ENCODE measurements around the gene SLC2A6.
A peak's percentile ranks its signal among the peaks of the same experiment; 100 is the strongest.

Gene SLC2A6, protein sequence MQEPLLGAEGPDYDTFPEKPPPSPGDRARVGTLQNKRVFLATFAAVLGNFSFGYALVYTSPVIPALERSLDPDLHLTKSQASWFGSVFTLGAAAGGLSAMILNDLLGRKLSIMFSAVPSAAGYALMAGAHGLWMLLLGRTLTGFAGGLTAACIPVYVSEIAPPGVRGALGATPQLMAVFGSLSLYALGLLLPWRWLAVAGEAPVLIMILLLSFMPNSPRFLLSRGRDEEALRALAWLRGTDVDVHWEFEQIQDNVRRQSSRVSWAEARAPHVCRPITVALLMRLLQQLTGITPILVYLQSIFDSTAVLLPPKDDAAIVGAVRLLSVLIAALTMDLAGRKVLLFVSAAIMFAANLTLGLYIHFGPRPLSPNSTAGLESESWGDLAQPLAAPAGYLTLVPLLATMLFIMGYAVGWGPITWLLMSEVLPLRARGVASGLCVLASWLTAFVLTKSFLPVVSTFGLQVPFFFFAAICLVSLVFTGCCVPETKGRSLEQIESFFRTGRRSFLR

GRCh38 chr9:133478851-133479711 lies at the start of gene SLC2A6:
SLC2A6 (minus strand) TSS chr9:133479099; CDS start chr9:133479059, 40 bp downstream.
- Histone ChIP-seq H3K9me3 (ENCODE audit: severe bottlenecking) (no peaks in the 10 kb centered on the region), H3K27me3 (ENCODE audit: insufficient read depth, low read depth, severe bottlenecking) (no peaks in the 10 kb centered on the region), H3K36me3 (peaks cover 6% of the 10 kb centered on the region), H3K27ac (peak within 1 kb of the TSS; percentile 79), H3K4me3 (ENCODE audit: low read depth, low read length) (peak within 1 kb of the TSS; percentile 49)
- TF ChIP-seq, protein P1, sequence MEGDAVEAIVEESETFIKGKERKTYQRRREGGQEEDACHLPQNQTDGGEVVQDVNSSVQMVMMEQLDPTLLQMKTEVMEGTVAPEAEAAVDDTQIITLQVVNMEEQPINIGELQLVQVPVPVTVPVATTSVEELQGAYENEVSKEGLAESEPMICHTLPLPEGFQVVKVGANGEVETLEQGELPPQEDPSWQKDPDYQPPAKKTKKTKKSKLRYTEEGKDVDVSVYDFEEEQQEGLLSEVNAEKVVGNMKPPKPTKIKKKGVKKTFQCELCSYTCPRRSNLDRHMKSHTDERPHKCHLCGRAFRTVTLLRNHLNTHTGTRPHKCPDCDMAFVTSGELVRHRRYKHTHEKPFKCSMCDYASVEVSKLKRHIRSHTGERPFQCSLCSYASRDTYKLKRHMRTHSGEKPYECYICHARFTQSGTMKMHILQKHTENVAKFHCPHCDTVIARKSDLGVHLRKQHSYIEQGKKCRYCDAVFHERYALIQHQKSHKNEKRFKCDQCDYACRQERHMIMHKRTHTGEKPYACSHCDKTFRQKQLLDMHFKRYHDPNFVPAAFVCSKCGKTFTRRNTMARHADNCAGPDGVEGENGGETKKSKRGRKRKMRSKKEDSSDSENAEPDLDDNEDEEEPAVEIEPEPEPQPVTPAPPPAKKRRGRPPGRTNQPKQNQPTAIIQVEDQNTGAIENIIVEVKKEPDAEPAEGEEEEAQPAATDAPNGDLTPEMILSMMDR (IDR thresholded peaks at IDR 0.05; ENCODE audit: low read depth, low read length): no peak
- DNase-seq: peak; percentile 87

DNA sequence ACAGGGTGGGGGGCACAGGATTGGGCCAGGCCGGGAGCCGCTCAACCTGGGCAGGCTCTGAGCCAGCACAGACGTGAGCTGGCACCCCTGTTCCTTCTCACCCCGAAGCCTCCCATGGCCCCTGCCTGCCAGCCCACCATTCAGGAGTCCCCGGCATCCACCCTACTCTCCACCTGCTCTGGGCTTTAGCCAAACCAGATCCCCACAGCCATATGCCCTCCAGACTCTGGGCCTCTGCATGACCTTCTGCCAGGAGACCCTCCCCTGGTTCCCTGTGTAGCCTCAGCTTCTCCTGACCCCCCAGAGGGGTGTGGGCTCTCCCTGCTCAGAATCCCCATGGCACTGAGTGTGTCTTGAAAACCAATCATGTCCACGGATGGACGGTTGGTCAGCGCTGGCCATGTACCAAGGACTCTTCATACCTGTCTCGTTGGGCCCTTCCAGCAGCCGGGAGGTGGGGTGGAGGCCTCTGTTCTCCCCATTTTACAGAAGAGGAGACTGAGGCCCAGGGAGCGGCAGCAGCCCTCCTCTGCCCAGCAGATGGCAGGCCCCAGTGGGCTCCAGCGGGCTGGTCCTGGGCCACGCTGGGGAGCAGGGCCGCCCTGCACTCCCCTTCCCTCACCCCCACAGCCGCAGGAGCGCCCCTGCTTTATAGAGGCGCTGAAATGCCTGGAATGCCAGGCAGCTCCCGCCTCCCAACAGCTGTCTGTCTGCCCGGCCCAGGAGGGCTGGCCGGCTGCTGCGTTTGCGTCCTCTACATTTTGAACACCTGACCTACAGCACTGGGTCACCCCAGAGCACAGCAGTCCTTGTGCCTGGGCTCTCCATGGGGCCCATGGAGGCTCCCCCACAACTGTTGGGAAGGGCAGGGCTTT lies 49.3 kb upstream of the SLC2A6 start:
- Histone ChIP-seq H3K27ac (peak overlapping the region; percentile 89), H3K27me3 (ENCODE audit: insufficient read depth, low read depth, severe bottlenecking) (no peaks in the 10 kb centered on the region), H3K36me3 (no peaks in the 10 kb centered on the region), H3K9me3 (ENCODE audit: severe bottlenecking) (no peaks in the 10 kb centered on the region), H3K4me3 (ENCODE audit: low read depth, low read length) (no peak overlapping the region)
- DNase-seq: no peak
- TF ChIP-seq, protein P1 (IDR thresholded peaks at IDR 0.05; ENCODE audit: low read depth, low read length): no peak

DNA sequence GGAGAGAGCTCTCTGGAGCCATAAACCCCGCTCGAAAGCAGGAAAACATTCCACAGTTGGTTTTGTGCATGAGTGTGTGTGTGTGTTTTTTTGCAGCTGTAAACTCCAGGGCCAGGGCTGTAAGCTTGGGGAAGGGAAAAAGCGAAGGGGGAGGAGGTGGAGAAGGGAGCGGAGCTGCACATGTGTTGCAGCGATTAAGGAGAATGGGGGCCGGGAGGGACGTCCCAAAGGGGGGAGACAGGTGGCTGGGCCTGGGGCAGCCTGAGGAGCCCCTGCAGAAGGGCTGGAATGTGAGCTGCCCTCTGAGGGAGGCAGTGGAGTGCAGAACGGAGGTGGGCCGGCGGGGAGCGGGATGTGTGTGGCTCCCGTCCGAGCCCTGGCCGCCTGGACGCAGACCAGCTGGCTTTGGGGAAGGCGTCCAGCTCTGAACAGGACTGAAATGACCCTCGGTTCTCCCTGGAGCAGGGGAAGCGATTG lies 48.6 kb upstream of the SLC2A6 start:
- no peaks in the 10 kb centered on the region for H3K36me3 ChIP-seq
- TF ChIP-seq, protein P1 (IDR thresholded peaks at IDR 0.05; ENCODE audit: low read depth, low read length): no peak
- peak; percentile 76 for DNase-seq
- no peaks in the 10 kb centered on the region for H3K27me3 ChIP-seq (ENCODE audit: insufficient read depth, low read depth, severe bottlenecking)
- no peaks in the 10 kb centered on the region for H3K9me3 ChIP-seq (ENCODE audit: severe bottlenecking)
- H3K4me3 ChIP-seq (ENCODE audit: low read depth, low read length): peak overlapping the region; percentile 11; the same call in 1 of the 2 replicates
- peak overlapping the region; percentile 89 for H3K27ac ChIP-seq

DNA sequence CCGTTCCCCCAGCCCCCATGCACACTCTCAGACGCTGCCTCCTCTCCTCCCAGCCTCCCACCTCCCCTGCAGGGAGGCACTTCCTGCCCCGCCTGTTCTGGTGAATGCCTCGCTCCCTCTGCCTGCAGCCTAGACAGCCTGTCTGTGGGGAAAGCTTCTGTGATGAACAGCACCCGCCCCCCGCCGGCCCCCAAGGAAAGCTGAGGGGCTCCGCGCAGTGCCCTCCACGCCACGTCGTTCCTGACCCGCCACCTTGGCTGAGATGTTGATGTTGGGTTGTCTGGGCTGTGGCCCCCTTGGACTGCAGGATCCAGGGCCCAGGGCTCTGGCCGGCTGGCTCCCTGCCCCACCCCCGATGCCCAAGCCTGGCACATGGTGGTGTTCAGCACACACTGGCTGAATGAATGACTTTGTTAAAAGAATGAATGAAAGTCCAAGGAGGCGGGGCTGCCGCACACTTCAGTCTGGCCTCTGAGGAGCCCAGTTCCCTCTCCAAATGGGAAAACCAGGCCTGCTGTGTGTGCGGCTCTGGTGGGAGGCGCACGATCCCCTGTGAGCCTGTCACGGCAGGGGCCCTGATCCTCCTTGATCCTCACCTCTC lies 47.9 kb upstream of the SLC2A6 start:
- Histone ChIP-seq H3K27ac (peak overlapping the region; percentile 89), H3K9me3 (ENCODE audit: severe bottlenecking) (no peaks in the 10 kb centered on the region), H3K27me3 (ENCODE audit: insufficient read depth, low read depth, severe bottlenecking) (no peaks in the 10 kb centered on the region), H3K36me3 (no peaks in the 10 kb centered on the region), H3K4me3 (ENCODE audit: low read depth, low read length) (no peak overlapping the region; the same call in 1 of the 2 replicates)
- DNase-seq: peak; percentile 75
- TF ChIP-seq, protein P1 (IDR thresholded peaks at IDR 0.05; ENCODE audit: low read depth, low read length): no peak

GRCh38 chr9:133525677-133526076 lies 46.8 kb upstream of the SLC2A6 start:
- H3K36me3 ChIP-seq: no peaks in the 10 kb centered on the region

More at GRCh38 chr9:133525677-133526076, 46.8 kb upstream of the SLC2A6 start:
- TF ChIP-seq, protein P1 (IDR thresholded peaks at IDR 0.05; ENCODE audit: low read depth, low read length): no peak
- no peak overlapping the region for H3K4me3 ChIP-seq (ENCODE audit: low read depth, low read length)
- peak overlapping the region; percentile 89 for H3K27ac ChIP-seq
- H3K27me3 ChIP-seq (ENCODE audit: insufficient read depth, low read depth, severe bottlenecking): no peaks in the 10 kb centered on the region
- DNase-seq: no peak
- no peaks in the 10 kb centered on the region for H3K9me3 ChIP-seq (ENCODE audit: severe bottlenecking)

All from WERI-Rb-1 (cell line).